ENCODE data around the gene NAXE. TPM values are rescaled to one million over a fixed set of nuclear protein-coding genes. Genes with fewer than 3 reads are reported as not detected.

Gene NAXE
- total and polyA plus RNA-seq, 2 of the 13 experiments (the other 11 are each of a cell fraction or from before 2014, with no cell fraction given): 39.4 to 59.4 TPM

GRCh38 chr1:156584813-156585212 lies 6.8 kb upstream of the NAXE start:
- H3K4me1 ChIP-seq (ENCODE audit: insufficient read depth, low read length): 0 out of 2 replicates have a peak, but pooled peaks cover 14% of the 10 kb centered on the region
- no peak overlapping the region for H3K9ac ChIP-seq (ENCODE audit: insufficient read depth, low read depth, low read length)
- FAIRE-seq (no peak), DNase-seq (ENCODE audit: low spot score) (peak; percentile 28), ATAC-seq (peak; percentile 86)
- H3K36me3 ChIP-seq (replicated peaks in 1 of 2; ENCODE audit: control insufficient read depth in 1 of 2, insufficient read depth in 2 of 2, low read length in 2 of 2): no peaks in the 10 kb centered on the region
- H3K27me3 ChIP-seq (ENCODE audit: control insufficient read depth in 1 of 2, insufficient read depth in 2 of 2, low read length in 2 of 2): peaks cover 6 to 35% of the 10 kb centered on the region in 2 experiments; a peak in 4 of 5 replicates
- intact Hi-C loops (cut with micrococcal nuclease; ENCODE audit: unreplicated experiment) (loop anchor here (1.0 to 5.0 kb wide), 3 partner anchors 23 to 129 kb away; partner anchors contain the start of gene MEF2D), in situ Hi-C loops (cut with HindIII; ENCODE audit: extremely low pct_ligation_motif_present, low pct_unique_long_range_greater_than_20kb) (no loop called here)
- ChIA-PET POLR2A (no interaction called here), CTCF (ENCODE audit: low intra/inter-chr PET ratio, low total read pairs) (interaction anchor here (1.2 to 5.8 kb wide), 3 partner anchors 23 to 128 kb away, joined by 3 to 86 read pairs (median 7); no protein-coding TSS in a partner anchor)
- H3K9me3 ChIP-seq (ENCODE audit: low read length): no peaks in the 10 kb centered on the region
- H4K20me1 ChIP-seq (ENCODE audit: insufficient read depth, low read length): no peaks in the 10 kb centered on the region
- H3K27ac ChIP-seq (ENCODE audit: extremely low read length, insufficient read depth, low read length): no peak overlapping the region
- no peaks in the 10 kb centered on the region for H3K79me2 ChIP-seq (ENCODE audit: insufficient read depth, low read length)
- no TSS peak for BruUV-seq (replicated peaks)
- 5% methylated on average over 11 of the region's 11 CpGs for WGBS (ENCODE audit: low lambda C conversion rate)
- H3K4me2 ChIP-seq (ENCODE audit: low read depth, low read length): peak overlapping the region; percentile 29; the same call in 1 of the 2 replicates
- H3K4me3 ChIP-seq (replicated peaks in 1 of 3; ENCODE audit: insufficient read depth in 1 of 3, low read depth in 2 of 3, low read length in 3 of 3): no peak overlapping the region
- no peak overlapping the region for H2AFZ ChIP-seq (ENCODE audit: low read length)
- TF ChIP-seq, protein P1, sequence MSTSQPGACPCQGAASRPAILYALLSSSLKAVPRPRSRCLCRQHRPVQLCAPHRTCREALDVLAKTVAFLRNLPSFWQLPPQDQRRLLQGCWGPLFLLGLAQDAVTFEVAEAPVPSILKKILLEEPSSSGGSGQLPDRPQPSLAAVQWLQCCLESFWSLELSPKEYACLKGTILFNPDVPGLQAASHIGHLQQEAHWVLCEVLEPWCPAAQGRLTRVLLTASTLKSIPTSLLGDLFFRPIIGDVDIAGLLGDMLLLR (CRISPR knock-in tag; IDR thresholded peaks at IDR 0.05): no peak
- TF ChIP-seq ZSCAN21 (CRISPR knock-in tag; IDR thresholded peaks at IDR 0.05; ENCODE audit: borderline replicate concordance) (no peak), ZFP91 (CRISPR knock-in tag; IDR thresholded peaks at IDR 0.05; ENCODE audit: borderline replicate concordance) (0 out of 2 replicates have a peak, but pooled peaks have one; percentile 36), TFAP4 (IDR thresholded peaks at IDR 0.05; ENCODE audit: borderline replicate concordance, low read depth) (no peak), ZNF496 (CRISPR knock-in tag; IDR thresholded peaks at IDR 0.05; ENCODE audit: insufficient replicate concordance) (no peak), RAD21 (CRISPR knock-in tag; IDR thresholded peaks at IDR 0.05) (0 out of 2 replicates have a peak, but pooled peaks have one; percentile 12), ZEB1 (IDR thresholded peaks at IDR 0.05; ENCODE audit: insufficient replicate concordance, low read depth) (peak; percentile 52), PBX2 (CRISPR knock-in tag; IDR thresholded peaks at IDR 0.05) (no peak), TOE1 (CRISPR knock-in tag; IDR thresholded peaks at IDR 0.05) (no peak), ZKSCAN1 (IDR thresholded peaks at IDR 0.05; ENCODE audit: low read length) (no peak), MXD3 (CRISPR knock-in tag; IDR thresholded peaks at IDR 0.05) (no peak), ZNF761 (CRISPR knock-in tag; conservative IDR thresholded peaks at IDR 0.05) (no peak), FOXA1 (IDR thresholded peaks at IDR 0.05) (no peak), FOXA1 (CRISPR knock-in tag; IDR thresholded peaks at IDR 0.05) (no peak)
- TF ChIP-seq, protein P2, sequence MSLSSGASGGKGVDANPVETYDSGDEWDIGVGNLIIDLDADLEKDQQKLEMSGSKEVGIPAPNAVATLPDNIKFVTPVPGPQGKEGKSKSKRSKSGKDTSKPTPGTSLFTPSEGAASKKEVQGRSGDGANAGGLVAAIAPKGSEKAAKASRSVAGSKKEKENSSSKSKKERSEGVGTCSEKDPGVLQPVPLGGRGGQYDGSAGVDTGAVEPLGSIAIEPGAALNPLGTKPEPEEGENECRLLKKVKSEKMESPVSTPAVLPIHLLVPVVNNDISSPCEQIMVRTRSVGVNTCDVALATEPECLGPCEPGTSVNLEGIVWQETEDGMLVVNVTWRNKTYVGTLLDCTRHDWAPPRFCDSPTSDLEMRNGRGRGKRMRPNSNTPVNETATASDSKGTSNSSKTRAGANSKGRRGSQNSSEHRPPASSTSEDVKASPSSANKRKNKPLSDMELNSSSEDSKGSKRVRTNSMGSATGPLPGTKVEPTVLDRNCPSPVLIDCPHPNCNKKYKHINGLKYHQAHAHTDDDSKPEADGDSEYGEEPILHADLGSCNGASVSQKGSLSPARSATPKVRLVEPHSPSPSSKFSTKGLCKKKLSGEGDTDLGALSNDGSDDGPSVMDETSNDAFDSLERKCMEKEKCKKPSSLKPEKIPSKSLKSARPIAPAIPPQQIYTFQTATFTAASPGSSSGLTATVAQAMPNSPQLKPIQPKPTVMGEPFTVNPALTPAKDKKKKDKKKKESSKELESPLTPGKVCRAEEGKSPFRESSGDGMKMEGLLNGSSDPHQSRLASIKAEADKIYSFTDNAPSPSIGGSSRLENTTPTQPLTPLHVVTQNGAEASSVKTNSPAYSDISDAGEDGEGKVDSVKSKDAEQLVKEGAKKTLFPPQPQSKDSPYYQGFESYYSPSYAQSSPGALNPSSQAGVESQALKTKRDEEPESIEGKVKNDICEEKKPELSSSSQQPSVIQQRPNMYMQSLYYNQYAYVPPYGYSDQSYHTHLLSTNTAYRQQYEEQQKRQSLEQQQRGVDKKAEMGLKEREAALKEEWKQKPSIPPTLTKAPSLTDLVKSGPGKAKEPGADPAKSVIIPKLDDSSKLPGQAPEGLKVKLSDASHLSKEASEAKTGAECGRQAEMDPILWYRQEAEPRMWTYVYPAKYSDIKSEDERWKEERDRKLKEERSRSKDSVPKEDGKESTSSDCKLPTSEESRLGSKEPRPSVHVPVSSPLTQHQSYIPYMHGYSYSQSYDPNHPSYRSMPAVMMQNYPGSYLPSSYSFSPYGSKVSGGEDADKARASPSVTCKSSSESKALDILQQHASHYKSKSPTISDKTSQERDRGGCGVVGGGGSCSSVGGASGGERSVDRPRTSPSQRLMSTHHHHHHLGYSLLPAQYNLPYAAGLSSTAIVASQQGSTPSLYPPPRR (CRISPR knock-in tag; IDR thresholded peaks at IDR 0.05; ENCODE audit: borderline replicate concordance): no peak

Data from HepG2 (cell line).